Left lung (tissue), 10 donors: ENCODE data around the gene TMEM116. TPM values are rescaled to one million over a fixed set of nuclear protein-coding genes. Genes with fewer than 3 reads are reported as not detected.

Experiments
- ATAC-seq: fragments of 200-7000 bp; cut with Tn5 transposase; one replicate; pipeline ENCODE4 v1.9.1; 2020; ENCODE audit warnings: moderate library complexity
- DNase-seq, 4 donors: peaks; one replicate each; pipeline ENCODE4 v3.0.0-alpha.2; 2013 to 2020
- H3K27ac ChIP-seq, 2 donors: fragments of 200-600 bp; sonication (generic) in 1 of 2; one replicate each; pipeline versions ENCODE4 v1.5.0 to v1.8.0; 2020 to 2021
- H3K27me3 ChIP-seq, 2 donors: fragments of 200-600 bp; sonication (generic) in 1 of 2; one replicate each; pipeline versions ENCODE4 v1.5.0 to v1.8.0; 2020 to 2021
- H3K36me3 ChIP-seq, 2 donors: fragments of 200-600 bp; sonication (generic) in 1 of 2; one replicate each; pipeline versions ENCODE4 v1.5.0 to v1.8.0; 2020 to 2021
- H3K4me1 ChIP-seq, 2 donors: fragments of 200-600 bp; one replicate each; pipeline ENCODE4 v1.8.0; 2021
- H3K4me3 ChIP-seq, 2 donors: fragments of 200-600 bp; sonication (generic) in 1 of 2; one replicate each; pipeline versions ENCODE4 v1.5.0 to v1.8.0; 2020 to 2021; ENCODE audit warnings: mild to moderate bottlenecking in 1 of 2
- H3K9me3 ChIP-seq, 2 donors: fragments of 200-600 bp; sonication (generic) in 1 of 2; one replicate each; pipeline versions ENCODE4 v1.5.0 to v1.8.0; 2020 to 2021
- CTCF ChIP-seq, 2 donors: fragments of 200-600 bp; sonication (generic) in 1 of 2; IDR thresholded peaks; one replicate each; pipeline versions ENCODE4 v1.5.0 to v1.8.0; 2021; ENCODE audit warnings: antibody characterized with exemption in 2 of 2
- intact Hi-C, 2 donors: fragments of 100-400 bp; cut with DNase I; formaldehyde crosslinking; loops; one replicate each; pipeline versions ENCODE4 v1.11.2 to v1.14.2; 2022
- polyA plus RNA-seq, 6 donors: library from polyadenylated mRNA; unstranded; fragments of 120-200 nt; gene quantifications; one replicate each; pipeline ENCODE4 v1.2.1, GENCODE V29; 2013; ENCODE audit not compliant: insufficient read length in 6 of 6
- total RNA-seq, 2 donors: library from RNA; stranded (reverse); fragmentation: NEBNext Ultra II Directional; extraction: Animal tissue kit (Norgen Biotek cat#: 25700); gene quantifications; one replicate each; pipeline ENCODE4 v1.2.1, GENCODE V29; 2021
- donor health status: DM: no; HTN: yes; CAD: no.
- donor health status: DM: no; HTN: no; CAD: no.

Gene TMEM116
- total and polyA plus RNA-seq, 8 donors: 17.9 to 24.6 (median 20.1) TPM

- Histone ChIP-seq H3K27ac (no peak overlapping the region), H3K9me3 (peaks cover 0 to 13% of the 10 kb centered on the region in 2 donors), H3K36me3 (peaks cover 0 to 15% of the 10 kb centered on the region in 2 donors), H3K4me3 (no peak overlapping the region), H3K27me3 (no peaks in the 10 kb centered on the region), H3K4me1 (no peaks in the 10 kb centered on the region)
- ATAC-seq: no peak
- TF ChIP-seq CTCF (IDR thresholded peaks at IDR 0.05): no peak
- no peak for DNase-seq
- intact Hi-C loops: no loop called here
Measured at GRCh38 chr12:111907740-111908139, 105.2 kb downstream of the TMEM116 start.

- Histone ChIP-seq H3K36me3 (peaks cover 0 to 15% of the 10 kb centered on the region in 2 donors), H3K27me3 (no peaks in the 10 kb centered on the region), H3K4me3 (no peak overlapping the region), H3K27ac (no peak overlapping the region), H3K4me1 (no peaks in the 10 kb centered on the region), H3K9me3 (peaks cover 0 to 13% of the 10 kb centered on the region in 2 donors)
- no peak for DNase-seq
- intact Hi-C loops: no loop called here
- TF ChIP-seq CTCF (IDR thresholded peaks at IDR 0.05): no peak
- ATAC-seq: no peak
Measured at GRCh38 chr12:111905502-111905901, 107.5 kb downstream of the TMEM116 start.

GRCh38 chr12:111904446-111904975, 108.5 kb downstream of the TMEM116 start:
- no peak for DNase-seq
- Histone ChIP-seq H3K4me1 (no peaks in the 10 kb centered on the region), H3K36me3 (peaks cover 0 to 18% of the 10 kb centered on the region in 2 donors), H3K27me3 (no peaks in the 10 kb centered on the region), H3K9me3 (peaks cover 0 to 13% of the 10 kb centered on the region in 2 donors), H3K27ac (no peak overlapping the region), H3K4me3 (no peak overlapping the region)
- intact Hi-C loops: no loop called here
- no peak for ATAC-seq
- TF ChIP-seq CTCF (IDR thresholded peaks at IDR 0.05): no peak

- TF ChIP-seq CTCF (IDR thresholded peaks at IDR 0.05): no peak
- intact Hi-C loops: no loop called here
- ATAC-seq: no peak
Measured at GRCh38 chr12:111901182-111901581, 111.8 kb downstream of the TMEM116 start.

GRCh38 chr12:111894556-111894955, 118.4 kb downstream of the TMEM116 start:
- TF ChIP-seq CTCF (IDR thresholded peaks at IDR 0.05): no peak
- H3K9me3 ChIP-seq: no peaks in the 10 kb centered on the region
- H3K4me1 ChIP-seq: no peaks in the 10 kb centered on the region
- H3K27ac ChIP-seq: no peak overlapping the region
- DNase-seq (no peak), ATAC-seq (no peak)
- no peak overlapping the region for H3K4me3 ChIP-seq
- intact Hi-C loops: no loop called here
- H3K36me3 ChIP-seq: peaks cover 0 to 78% of the 10 kb centered on the region in 2 donors
- H3K27me3 ChIP-seq: no peaks in the 10 kb centered on the region

More at GRCh38 chr12:111901182-111901581, 111.8 kb downstream of the TMEM116 start:
- Histone ChIP-seq H3K4me3 (no peak overlapping the region), H3K9me3 (no peaks in the 10 kb centered on the region), H3K27ac (no peak overlapping the region), H3K4me1 (no peaks in the 10 kb centered on the region), H3K36me3 (peaks cover 0 to 29% of the 10 kb centered on the region in 2 donors), H3K27me3 (no peaks in the 10 kb centered on the region)
- DNase-seq: no peak
